CD4-positive, CD25-positive, alpha-beta regulatory T cell (primary cell): Measurements from ENCODE around the gene TOMM22. TPM values are rescaled to one million over a fixed set of nuclear protein-coding genes. Genes with fewer than 3 reads are reported as not detected.

Source experiments
- ATAC-seq, 2 donors: fragments of 150-1000 bp; cut with Tn5 transposase; one replicate each; pipeline ENCODE4 v1.10.0; 2021; ENCODE audit warnings: low read depth in 2 of 2, moderate number of reproducible peaks in 2 of 2, moderate library complexity in 1 of 2
- DNase-seq, 3 donors: peaks; one replicate each; pipeline versions ENCODE4 v3.0.0 to v3.0.0-alpha.2; 2012 to 2022; ENCODE audit warnings: mixed read lengths in 1 of 3
- H3K27ac ChIP-seq: one replicate; pipeline ENCODE4 v1.7.0; 2013; ENCODE audit warnings: mild to moderate bottlenecking, low read length; ENCODE audit not compliant: insufficient read depth, poor library complexity, severe bottlenecking
- H3K27me3 ChIP-seq: one replicate; pipeline ENCODE4 v1.7.0; 2013; ENCODE audit warnings: low read length; ENCODE audit not compliant: control insufficient read depth, insufficient read depth
- H3K36me3 ChIP-seq: one replicate; pipeline ENCODE4 v1.7.0; 2013; ENCODE audit warnings: mild to moderate bottlenecking, low read length, moderate library complexity; ENCODE audit not compliant: control insufficient read depth, insufficient read depth
- H3K4me1 ChIP-seq: 2 replicates; pipeline ENCODE4 v1.7.0; 2013; ENCODE audit warnings: mild to moderate bottlenecking, low read length; ENCODE audit not compliant: insufficient read depth, control insufficient read depth, poor library complexity, severe bottlenecking
- H3K4me3 ChIP-seq: one replicate; pipeline ENCODE4 v1.7.0; 2013; ENCODE audit warnings: low read depth, mild to moderate bottlenecking, low read length, moderate library complexity
- H3K9me3 ChIP-seq, 2 experiments: 1 replicate in 1 of 2; 2 replicates in 1 of 2; pipeline ENCODE4 v1.7.0; 2013; ENCODE audit warnings: low read length in 2 of 2, mild to moderate bottlenecking in 1 of 2, moderate library complexity in 1 of 2; ENCODE audit not compliant: control insufficient read depth in 2 of 2
- H3K27ac Mint-ChIP-seq, 3 donors: one replicate each; pipeline ENCODE4 v1.8.0; 2020 to 2022; ENCODE audit warnings: mild to moderate bottlenecking in 3 of 3, mixed read lengths in 3 of 3, moderate library complexity in 2 of 3
- H3K27me3 Mint-ChIP-seq: one replicate; pipeline ENCODE4 v1.8.0; 2022; ENCODE audit warnings: mild to moderate bottlenecking, mixed read lengths
- H3K36me3 Mint-ChIP-seq: one replicate; pipeline ENCODE4 v1.8.0; 2020; ENCODE audit warnings: mixed read lengths
- H3K4me1 Mint-ChIP-seq, 4 donors: one replicate each; pipeline ENCODE4 v1.8.0; 2020 to 2022; ENCODE audit warnings: mixed read lengths in 4 of 4, mild to moderate bottlenecking in 1 of 4
- H3K4me3 Mint-ChIP-seq, 4 donors: one replicate each; pipeline ENCODE4 v1.8.0; 2020 to 2022; ENCODE audit warnings: mild to moderate bottlenecking in 4 of 4, mixed read lengths in 4 of 4, moderate library complexity in 3 of 4
- H3K9me3 Mint-ChIP-seq, 7 donors: one replicate each; pipeline ENCODE4 v1.8.0; 2020 to 2022; ENCODE audit warnings: mixed read lengths in 7 of 7, mild to moderate bottlenecking in 3 of 7, moderate library complexity in 2 of 7
- polyA plus RNA-seq, 4 donors: library from polyadenylated mRNA; unstranded; fragments of 300-500 nt; fragmentation: Illumina TruSeq; gene quantifications; one replicate each; pipeline ENCODE4 v1.2.3, GENCODE V29; 2021
- total RNA-seq: library from RNA; stranded (reverse); gene quantifications from one replicate; pipeline ENCODE4 v1.2.3, GENCODE V29; 2022

Gene TOMM22
- total and polyA plus RNA-seq, 5 donors from 2014 or later, result 58.4 to 72.7 (median 63.5) TPM

GRCh38 chr22:38696606-38697424 is 15.1 kb downstream of the TOMM22 start:
- peaks cover 39 to 74% (median 55%) of the 10 kb centered on the region in 4 donors for H3K4me1 Mint-ChIP-seq
- peak overlapping the region; percentile 87 to 97 (median 89) for H3K27ac Mint-ChIP-seq
- DNase-seq (peak in 1 of 3 donors; percentile 81), ATAC-seq (peak; percentile 48 to 51)
- Histone ChIP-seq H3K27ac (peak overlapping the region; percentile 62), H3K36me3 (peaks cover 2% of the 10 kb centered on the region), H3K27me3 (no peaks in the 10 kb centered on the region), H3K4me1 (peaks cover 58% of the 10 kb centered on the region), H3K9me3 (no peaks in the 10 kb centered on the region), H3K4me3 (peak overlapping the region; percentile 82)
- peak overlapping the region; percentile 23 to 95 (median 94) for H3K4me3 Mint-ChIP-seq
- H3K36me3 Mint-ChIP-seq, result peaks cover 19% of the 10 kb centered on the region
- no peaks in the 10 kb centered on the region for H3K9me3 Mint-ChIP-seq
- peaks cover 4% of the 10 kb centered on the region for H3K27me3 Mint-ChIP-seq

GRCh38 chr22:38697425-38698089 is 15.8 kb downstream of the TOMM22 start:
- H3K27me3 Mint-ChIP-seq, result peaks cover 4% of the 10 kb centered on the region
- Histone ChIP-seq H3K27ac (peak overlapping the region; percentile 62), H3K4me1 (peaks cover 64% of the 10 kb centered on the region), H3K4me3 (peak overlapping the region; percentile 82), H3K9me3 (no peaks in the 10 kb centered on the region), H3K27me3 (no peaks in the 10 kb centered on the region), H3K36me3 (no peaks in the 10 kb centered on the region)
- peak overlapping the region; percentile 52 to 97 (median 87) for H3K27ac Mint-ChIP-seq
- ATAC-seq (no peak), DNase-seq (no peak)
- peak overlapping the region in 3 of 4 donors; percentile 92 to 95 (median 95) for H3K4me3 Mint-ChIP-seq
- H3K9me3 Mint-ChIP-seq, result no peaks in the 10 kb centered on the region
- peaks cover 16% of the 10 kb centered on the region for H3K36me3 Mint-ChIP-seq
- H3K4me1 Mint-ChIP-seq, result peaks cover 36 to 72% (median 52%) of the 10 kb centered on the region in 4 donors

- H3K27ac ChIP-seq, result peak overlapping the region; percentile 97
- Mint-ChIP-seq H3K9me3 (no peaks in the 10 kb centered on the region), H3K27ac (peak overlapping the region; percentile 56 to 98 (median 97)), H3K27me3 (peaks cover 4% of the 10 kb centered on the region), H3K36me3 (peaks cover 9% of the 10 kb centered on the region), H3K4me3 (peak overlapping the region; percentile 87 to 95 (median 94)), H3K4me1 (peaks cover 36 to 63% (median 43%) of the 10 kb centered on the region in 4 donors)
- DNase-seq (no peak), ATAC-seq (no peak)
- no peaks in the 10 kb centered on the region for H3K27me3 ChIP-seq
- H3K9me3 ChIP-seq, result no peaks in the 10 kb centered on the region
- peak overlapping the region; percentile 82 for H3K4me3 ChIP-seq
- H3K36me3 ChIP-seq, result no peaks in the 10 kb centered on the region
- peaks cover 64% of the 10 kb centered on the region for H3K4me1 ChIP-seq
These were observed 16.8 kb downstream of the TOMM22 start for GRCh38 chr22:38698407-38699094.

- DNase-seq (peak in 1 of 3 donors; percentile 22), ATAC-seq (no peak)
- Histone ChIP-seq H3K27ac (peak overlapping the region; percentile 97), H3K36me3 (no peaks in the 10 kb centered on the region), H3K27me3 (no peaks in the 10 kb centered on the region), H3K9me3 (no peaks in the 10 kb centered on the region), H3K4me1 (peaks cover 64% of the 10 kb centered on the region), H3K4me3 (peak overlapping the region; percentile 82)
- H3K4me3 Mint-ChIP-seq, result peak overlapping the region; percentile 87 to 95 (median 94)
- peaks cover 4% of the 10 kb centered on the region for H3K27me3 Mint-ChIP-seq
- peak overlapping the region; percentile 96 to 98 (median 97) for H3K27ac Mint-ChIP-seq
- peaks cover 9% of the 10 kb centered on the region for H3K36me3 Mint-ChIP-seq
- H3K4me1 Mint-ChIP-seq, result peaks cover 36 to 63% (median 42%) of the 10 kb centered on the region in 4 donors
- no peaks in the 10 kb centered on the region for H3K9me3 Mint-ChIP-seq
These were observed 17.4 kb downstream of the TOMM22 start for GRCh38 chr22:38699143-38699542.

GRCh38 chr22:38699784-38700183 is 18.0 kb downstream of the TOMM22 start:
- no peak for ATAC-seq
- H3K4me3 ChIP-seq, result peak overlapping the region; percentile 82
- H3K36me3 Mint-ChIP-seq, result peaks cover 7% of the 10 kb centered on the region

GRCh38 chr22:38700270-38700788 is 18.6 kb downstream of the TOMM22 start:
- H3K9me3 ChIP-seq, result no peaks in the 10 kb centered on the region
- H3K27me3 Mint-ChIP-seq, result peaks cover 4% of the 10 kb centered on the region
- H3K36me3 Mint-ChIP-seq, result peaks cover 5% of the 10 kb centered on the region

More at GRCh38 chr22:38699784-38700183, 18.0 kb downstream of the TOMM22 start:
- Mint-ChIP-seq H3K4me3 (peak overlapping the region; percentile 87 to 95 (median 94)), H3K27me3 (peaks cover 4% of the 10 kb centered on the region), H3K9me3 (no peaks in the 10 kb centered on the region), H3K27ac (peak overlapping the region; percentile 96 to 98 (median 97)), H3K4me1 (peaks cover 34 to 62% (median 42%) of the 10 kb centered on the region in 4 donors)
- H3K9me3 ChIP-seq, result no peaks in the 10 kb centered on the region
- no peaks in the 10 kb centered on the region for H3K27me3 ChIP-seq
- H3K27ac ChIP-seq, result peak overlapping the region; percentile 97
- H3K36me3 ChIP-seq, result no peaks in the 10 kb centered on the region
- DNase-seq, result peak in 1 of 3 donors; percentile 8
- peaks cover 65% of the 10 kb centered on the region for H3K4me1 ChIP-seq

More at GRCh38 chr22:38700270-38700788, 18.6 kb downstream of the TOMM22 start:
- peak in 1 of 2 donors; percentile 0 for ATAC-seq
- H3K36me3 ChIP-seq, result no peaks in the 10 kb centered on the region
- H3K9me3 Mint-ChIP-seq, result no peaks in the 10 kb centered on the region
- H3K27me3 ChIP-seq, result no peaks in the 10 kb centered on the region
- peak overlapping the region; percentile 97 for H3K27ac ChIP-seq
- peaks cover 31 to 62% (median 42%) of the 10 kb centered on the region in 4 donors for H3K4me1 Mint-ChIP-seq
- peak in 2 of 3 donors; percentile 39 to 44 for DNase-seq
- H3K4me3 ChIP-seq, result peak overlapping the region; percentile 82
- peak overlapping the region; percentile 87 to 98 (median 96) for H3K4me3 Mint-ChIP-seq
- H3K27ac Mint-ChIP-seq, result peak overlapping the region; percentile 96 to 98 (median 97)
- H3K4me1 ChIP-seq, result peaks cover 66% of the 10 kb centered on the region
